ENCODE measurements around the gene TLR1. TPM values are rescaled to one million over a fixed set of nuclear protein-coding genes. Genes with fewer than 3 reads are reported as not detected.
"Not testable (repeated sequence)": the region's sequence is repeated elsewhere in the genome, so short reads cannot be mapped to it uniquely, and the experiment has no call there.

The TLR1 gene
- total RNA-seq, 1 donor from 2014 or later: 25.4 TPM

DNA sequence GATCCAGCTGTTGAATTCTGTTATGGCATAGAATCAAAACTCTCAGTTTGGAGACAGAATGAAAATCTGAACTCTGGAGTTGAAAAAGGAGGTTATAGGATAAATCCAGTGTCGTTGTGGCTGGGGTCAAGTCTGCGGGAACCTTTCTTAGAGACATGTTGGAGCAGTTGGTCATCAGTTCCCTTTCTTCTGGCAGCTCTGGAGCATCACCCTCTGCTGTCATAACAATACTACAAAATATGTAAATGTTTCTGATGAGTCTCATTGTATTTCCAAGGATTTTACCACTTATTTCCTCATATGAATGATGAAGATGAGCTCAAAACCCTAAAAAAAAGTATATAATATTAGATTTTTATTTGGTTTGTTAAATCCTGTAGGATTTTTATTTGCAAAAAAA, 29.3 kb downstream of the TLR1 start:
- no peak for DNase-seq (ENCODE audit: low spot score)

DNA sequence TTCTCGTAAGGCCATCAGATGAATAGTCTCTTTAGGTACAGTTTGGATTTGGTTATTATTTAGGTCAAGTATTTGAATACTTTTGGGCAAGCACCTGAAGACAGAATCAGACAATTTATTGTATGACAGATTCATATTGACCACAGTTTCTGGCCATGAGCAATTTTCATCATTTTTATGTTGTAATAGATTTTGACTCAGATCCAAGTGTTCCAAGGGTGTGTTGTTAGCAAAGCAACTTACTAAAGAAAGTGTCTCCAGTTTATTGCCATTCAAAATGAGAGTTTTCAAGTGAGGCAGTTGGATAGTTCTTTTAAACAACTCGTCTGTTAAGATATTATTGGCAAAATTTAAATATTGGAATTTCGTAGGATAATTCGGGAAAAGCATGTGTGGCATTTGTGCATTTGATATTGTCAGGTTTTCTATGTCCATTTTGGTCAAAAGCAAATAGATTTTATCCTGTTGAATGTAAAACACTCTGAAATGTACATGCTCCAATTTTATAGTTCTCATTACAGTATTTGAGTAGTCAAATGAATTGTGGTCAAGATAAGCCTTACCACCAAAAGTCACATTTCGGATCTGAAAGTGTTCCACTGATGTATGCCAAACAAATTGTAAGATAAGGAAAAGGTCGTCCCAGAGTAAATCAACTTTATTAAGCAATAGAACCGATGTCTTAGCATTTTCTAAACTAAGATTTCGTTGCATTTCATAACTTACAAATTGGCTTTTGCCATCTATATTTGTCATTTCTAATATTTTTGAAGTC, 30.2 kb downstream of the TLR1 start:
- no peak for DNase-seq (ENCODE audit: low spot score)

DNA sequence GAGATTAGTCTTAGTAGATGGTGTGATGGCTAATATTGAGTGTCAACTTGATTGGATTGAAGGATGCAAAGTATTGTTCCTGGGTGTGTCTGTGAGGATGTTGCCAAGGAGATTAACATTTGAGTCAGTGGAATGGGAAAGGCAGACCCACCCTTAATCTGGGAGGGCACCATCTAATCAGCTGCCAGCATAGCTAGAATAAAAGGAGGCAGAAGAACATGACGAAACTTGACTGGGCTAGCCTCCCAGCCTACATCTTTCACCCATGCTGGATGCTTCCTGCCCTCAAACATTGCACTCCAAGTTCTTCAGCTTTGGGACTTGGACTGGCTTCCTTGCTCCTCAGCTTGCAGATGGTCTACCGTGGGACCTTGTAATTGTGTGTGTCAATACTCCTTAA, 34.3 kb downstream of the TLR1 start:
- DNase-seq (ENCODE audit: low spot score): not testable (repeated sequence)

DNA sequence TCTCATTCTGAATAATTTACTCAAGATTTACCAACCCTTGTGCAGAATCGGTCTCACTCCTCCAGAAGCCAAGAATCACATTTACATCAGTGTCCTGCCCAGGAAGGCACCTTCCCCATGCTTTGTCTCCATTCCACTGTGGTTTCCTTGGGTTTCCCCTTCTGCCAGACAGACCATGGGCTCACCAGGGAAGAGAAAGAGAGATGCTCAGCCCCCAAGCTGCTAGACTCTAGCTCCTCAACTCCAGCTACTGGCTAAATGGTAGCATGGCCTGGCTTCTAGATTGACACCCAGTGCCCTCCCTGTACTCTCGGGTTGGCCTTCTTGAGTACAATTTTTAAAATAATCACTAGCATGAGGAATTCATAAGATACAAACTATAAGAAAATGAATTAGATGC, 34.7 kb downstream of the TLR1 start:
- no peak for DNase-seq (ENCODE audit: low spot score)

DNA sequence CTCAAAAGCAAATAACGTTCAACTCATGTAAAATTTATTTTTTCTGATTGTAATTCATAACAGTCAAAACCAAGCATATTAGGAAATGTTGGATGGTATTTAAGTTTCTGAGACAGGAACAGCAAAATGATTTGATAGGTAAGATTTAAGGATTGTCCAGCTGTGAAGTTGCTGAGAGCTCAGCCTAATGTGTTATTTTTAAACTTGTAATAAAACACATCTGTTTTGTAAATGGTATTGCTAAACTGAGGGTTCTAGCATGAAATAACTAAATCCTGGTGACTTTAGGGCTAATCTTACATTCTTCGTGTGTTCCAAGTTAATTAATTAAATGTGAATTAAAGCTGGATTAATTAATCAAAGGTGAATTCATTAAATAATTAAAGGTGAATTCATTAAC, 35.1 kb downstream of the TLR1 start:
- DNase-seq (ENCODE audit: low spot score): no peak

DNA sequence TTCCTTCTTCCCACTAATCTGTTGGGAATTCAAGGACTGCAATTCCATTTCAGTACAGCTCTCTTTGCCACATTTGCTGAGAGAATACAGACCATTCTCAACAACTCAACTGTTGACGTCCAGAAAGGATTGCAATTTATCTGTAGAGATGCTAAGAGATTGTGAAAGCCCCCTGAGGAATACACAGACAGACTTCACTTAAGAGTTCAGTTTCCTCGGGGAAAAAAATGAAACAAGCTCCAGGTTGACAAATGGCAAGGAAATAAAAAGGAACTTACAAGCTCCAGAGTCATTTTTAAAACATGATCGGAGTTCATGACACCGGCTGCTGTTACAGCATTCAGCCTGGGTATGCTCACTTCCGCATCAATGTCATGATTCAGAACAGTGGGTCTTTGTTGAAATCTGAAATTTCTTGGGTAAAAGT, 35.6 kb downstream of the TLR1 start:
- no peak for DNase-seq (ENCODE audit: low spot score)

DNA sequence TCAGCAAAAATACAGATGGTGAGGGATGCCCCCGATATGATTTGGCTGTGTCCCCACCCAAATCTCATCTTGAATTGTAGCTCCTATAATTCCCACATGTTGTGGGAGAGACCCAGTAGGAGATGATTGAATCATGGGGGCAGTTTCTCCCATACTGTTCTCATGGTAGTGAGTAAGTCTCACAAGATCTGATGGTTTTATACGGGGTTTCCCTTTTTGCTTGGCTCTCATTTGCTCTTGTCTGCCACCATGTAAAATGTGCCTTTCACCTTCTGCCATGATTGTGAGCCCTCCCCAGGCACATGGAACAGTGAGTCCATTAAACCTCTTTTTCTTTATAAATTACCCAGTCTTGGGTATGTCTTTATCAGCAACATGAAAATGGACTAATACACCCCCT, 37.7 kb downstream of the TLR1 start:
- not testable (repeated sequence) for DNase-seq (ENCODE audit: low spot score)

DNA sequence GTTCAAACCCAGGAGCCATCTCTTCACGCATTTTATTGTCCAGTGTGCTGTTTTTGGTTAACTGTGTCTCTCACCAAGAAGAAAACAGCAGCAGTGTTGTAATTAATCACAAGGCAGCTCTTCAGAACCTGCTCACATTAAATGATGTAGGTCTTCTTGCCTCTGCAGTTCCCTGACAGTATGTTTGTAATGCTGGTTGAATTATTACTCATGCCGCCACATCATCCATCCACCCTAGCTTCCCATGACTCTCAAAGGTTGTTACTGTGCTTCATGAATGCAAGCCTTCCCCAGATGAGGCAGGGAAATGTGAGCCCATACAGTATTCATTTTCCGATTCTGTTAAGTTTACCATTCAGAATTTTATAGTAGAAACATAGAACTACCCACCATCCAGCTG, 39.2 kb downstream of the TLR1 start:
- DNase-seq (ENCODE audit: low spot score): no peak

DNA sequence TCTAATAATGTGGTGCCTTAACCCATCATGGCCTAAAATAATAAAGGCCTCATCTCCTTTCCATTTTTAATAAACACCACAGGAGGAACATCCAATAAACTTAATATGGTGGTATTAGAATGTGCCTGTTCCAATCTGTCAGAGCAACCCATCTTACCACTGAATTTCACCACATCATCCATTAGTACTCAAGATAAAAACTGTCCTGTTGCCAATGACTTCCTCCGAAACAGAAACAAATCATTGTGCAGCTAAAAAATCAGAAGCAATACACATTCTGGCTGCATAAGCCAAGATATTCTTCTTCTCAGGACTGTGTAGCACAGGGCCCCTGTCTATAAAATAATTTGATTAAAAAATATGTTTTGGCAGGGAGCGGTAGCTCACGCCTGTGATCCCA, 40.3 kb downstream of the TLR1 start:
- no peak for DNase-seq (ENCODE audit: low spot score)

DNA sequence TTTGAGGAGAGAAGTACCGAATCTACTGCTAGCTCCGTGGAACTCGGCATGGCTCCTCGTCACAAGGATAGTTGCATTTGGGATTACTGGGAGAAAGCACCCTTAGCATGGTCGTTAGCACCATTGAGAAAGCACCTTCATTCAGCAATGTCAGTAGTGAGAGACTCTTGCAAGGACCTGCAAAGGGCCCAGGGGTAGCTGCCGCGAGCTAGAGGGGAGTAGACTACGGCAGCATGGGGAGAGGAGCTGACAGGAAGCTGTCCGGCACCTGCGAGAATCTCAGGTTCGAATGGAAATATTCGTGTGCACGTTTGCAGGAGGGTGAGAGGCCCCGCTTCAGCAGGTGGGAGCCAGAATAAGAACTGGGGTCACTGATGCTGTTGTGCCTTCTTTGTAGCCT, 42.0 kb downstream of the TLR1 start:
- DNase-seq (ENCODE audit: low spot score): no peak

DNA sequence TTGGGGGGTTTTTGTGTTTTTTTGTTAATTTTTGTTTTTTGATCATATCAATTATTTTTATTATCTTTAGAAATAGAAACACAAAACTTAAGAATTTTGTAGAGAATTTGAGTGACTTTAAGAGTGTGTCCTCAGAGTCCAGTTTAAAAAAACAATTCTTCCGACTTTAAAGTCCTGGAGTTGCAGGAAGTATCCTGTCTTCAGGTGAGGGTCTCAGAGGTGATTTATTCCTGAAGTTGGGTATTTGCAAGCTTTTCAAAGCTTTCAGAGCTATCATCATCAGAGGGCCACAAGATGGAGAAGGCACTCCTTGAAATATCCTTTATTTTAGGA, 44.8 kb downstream of the TLR1 start:
- DNase-seq (ENCODE audit: low spot score): no peak

DNA sequence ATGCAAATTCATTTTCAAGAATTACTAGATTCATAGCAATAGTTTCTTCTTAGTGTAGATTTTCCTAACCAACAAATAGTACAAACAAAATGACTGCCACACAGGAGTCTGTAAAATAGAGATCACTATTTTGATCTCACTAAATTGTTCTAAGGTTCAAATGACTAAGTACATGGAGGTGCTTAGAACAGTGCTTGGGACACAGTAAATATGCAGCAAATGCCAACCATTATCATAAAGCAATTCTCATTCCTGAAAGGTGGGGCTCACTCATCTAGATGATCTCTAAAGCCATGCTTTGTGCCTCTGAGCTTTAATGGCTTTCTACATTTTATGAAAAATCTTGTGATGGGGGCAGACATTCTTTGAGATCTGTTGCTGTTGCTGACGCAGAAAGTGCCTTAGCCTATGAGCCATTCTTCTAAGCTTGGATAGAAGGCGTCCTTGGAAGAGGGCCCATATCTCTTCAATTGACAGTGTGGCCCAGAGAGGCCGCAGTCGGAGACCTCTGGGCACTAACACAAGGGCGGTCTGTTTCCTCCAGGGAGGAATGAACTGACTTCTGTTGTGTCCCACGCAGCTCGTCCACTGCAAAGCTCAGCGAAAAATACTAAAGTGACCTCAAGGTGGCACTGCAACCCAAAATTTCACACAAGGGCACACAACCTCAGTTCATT, 45.3 kb downstream of the TLR1 start:
- DNase-seq (ENCODE audit: low spot score): no peak

DNA sequence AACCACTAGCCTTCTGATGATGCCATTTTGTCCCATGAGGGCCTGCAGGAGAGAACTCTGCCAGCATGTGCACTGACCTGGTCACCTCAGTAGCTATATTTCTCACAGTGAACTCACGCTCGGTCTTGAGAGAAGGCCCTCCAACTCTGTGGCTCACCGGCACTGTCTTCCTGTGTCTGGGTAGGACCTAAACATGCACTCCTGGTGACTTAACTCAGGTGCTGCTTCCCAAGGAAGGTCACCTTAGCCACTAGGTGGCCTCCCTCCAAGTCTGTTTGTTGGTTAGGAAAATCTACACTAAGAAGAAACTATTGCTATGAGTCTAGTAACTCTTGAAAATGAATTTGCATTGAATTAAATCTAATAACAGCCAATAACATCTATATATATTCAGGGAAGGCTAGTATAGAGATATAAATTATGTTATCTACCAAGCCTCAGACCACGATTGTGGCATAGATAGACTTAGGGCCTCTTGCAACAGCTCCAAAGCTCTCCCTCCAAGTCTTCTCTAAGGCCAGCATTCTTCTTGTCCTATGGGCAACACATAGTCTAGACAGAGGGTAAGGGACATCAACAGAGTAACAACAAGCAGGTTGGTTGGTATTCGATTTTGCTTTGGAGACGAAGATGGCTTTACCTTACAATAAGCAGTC, 46.5 kb downstream of the TLR1 start:
- DNase-seq (ENCODE audit: low spot score): no peak

DNA sequence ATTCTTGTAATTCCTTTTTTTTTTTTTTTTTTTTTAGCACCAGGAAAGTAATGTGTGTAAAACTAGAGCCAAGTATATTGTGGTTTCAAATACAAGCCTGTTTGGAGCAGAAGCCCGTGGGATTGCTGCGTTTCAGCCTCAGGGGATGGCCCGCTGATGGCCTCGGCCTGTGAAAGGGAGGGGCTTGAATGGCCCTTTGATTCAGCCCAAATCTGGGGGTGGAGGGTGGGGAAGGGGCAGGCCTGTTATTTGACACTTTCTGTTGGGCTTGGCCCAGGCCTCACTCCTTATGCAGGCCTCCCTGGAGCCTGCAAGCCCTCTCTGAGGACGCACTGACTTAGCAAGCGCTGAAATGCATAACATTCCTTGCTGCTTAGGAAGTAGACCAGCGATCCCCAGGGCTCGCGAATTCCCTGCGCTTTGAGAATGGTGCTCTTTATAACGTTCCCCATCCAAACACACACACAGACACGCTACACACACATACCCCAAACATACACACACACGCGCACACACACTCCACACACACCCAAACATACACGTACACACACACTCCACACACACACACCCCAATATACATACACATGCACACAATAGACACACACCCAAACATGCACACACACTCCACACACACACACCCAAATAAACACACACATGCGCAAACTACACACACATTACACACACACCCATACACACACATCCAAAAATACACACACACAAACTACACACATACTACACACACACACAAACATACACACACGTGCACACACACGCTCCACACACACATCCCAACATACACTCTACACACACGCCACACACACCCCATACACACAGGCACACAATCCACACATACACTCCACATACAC, 51.4 kb downstream of the TLR1 start:
- DNase-seq (ENCODE audit: low spot score): no peak

DNA sequence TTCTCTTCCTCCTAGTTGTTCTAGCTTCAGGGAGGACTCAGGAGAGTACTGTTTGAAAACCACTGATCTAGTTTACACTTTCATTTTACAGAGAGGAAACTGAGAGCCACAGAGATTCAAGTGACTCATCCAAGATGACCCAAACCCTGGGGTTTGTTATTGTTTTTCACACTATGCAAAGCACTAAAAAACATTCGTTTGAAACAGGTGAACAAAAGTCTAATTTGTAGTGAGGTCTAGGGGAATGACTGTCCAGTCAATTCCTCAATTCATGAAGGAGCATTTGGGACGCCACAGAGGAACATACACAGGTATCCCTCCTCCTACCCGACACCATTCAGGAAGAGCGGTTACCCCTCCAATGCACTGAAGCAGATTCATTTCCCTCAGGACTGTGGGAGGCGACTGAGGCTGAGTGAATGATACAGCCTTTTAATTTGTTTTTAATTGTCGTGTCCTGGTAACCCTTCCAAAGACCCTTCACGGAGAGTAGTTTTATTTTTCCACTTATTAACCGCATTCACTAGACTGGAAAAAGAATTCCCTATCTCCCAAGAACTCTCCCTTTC, 52.1 kb downstream of the TLR1 start:
- no peak for DNase-seq (ENCODE audit: low spot score)

DNA sequence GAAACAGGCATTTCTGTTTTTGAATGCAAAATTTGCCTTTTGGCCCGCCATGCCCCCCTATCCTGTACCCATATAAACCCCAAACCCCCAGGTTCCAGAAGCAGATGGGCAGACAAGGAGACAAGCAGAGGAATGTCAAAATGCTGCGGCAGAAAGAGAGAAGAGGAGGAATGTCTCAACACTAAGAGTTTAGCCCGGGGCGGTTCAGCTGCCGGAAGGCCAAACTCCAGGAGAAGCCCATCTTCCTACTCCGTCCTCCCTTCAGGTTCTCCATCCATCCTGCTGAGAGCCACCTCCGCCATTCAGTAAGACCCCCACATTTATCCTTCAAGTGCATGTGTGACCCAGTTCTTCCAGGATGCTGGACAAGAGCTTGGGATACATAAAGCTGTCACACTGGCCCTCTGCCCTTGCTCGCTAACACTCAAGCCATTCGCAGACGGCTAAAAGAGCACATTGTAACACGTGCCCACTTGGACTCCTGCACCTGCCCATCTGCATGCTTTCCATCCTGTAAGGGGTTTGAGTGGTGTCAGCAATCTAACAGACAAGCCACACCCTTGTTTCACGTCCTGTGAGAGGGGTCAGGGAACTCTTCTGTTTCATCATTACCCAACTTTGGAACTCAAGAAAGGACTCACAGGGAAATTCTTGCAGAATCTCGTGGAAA, 53.1 kb downstream of the TLR1 start:
- no peak for DNase-seq (ENCODE audit: low spot score)

DNA sequence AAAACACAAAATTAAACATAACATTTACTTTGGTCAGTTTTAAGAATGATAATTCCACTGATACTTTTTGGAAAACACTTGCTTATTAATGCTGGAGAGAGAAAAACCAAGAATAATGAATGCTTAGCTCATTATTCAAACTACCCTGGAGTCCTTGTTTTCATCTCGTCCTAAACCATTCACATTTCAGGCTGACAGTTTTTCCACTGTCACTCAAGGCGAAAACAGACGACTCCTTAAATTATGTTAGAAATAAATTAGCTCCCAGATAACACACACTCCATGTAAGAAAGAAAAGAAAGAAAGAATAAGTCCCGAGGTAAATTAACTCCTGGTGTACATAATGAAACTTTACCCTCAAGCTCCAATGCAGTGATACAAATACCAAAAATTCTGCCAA, 55.3 kb downstream of the TLR1 start:
- no peak for DNase-seq (ENCODE audit: low spot score)

DNA sequence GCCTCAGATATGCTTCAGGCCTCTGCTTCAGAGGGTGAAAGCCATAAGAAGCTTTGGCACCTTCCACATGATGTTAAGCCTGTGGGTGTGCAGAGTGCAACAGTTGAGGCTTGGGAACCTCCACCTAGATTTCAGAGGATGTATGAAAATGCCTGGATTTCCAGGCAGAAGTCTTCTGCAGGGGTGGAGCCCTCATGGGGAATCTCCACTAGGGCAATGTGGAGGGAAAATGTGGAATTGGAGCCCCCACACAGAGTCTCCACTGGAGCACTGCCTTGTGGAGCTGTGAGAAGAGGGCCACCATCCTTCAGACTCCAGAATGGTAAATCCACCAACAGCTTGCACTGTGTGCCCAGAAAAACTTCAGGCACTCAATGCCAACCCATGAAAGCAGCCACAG, 57.0 kb downstream of the TLR1 start:
- DNase-seq (ENCODE audit: low spot score): no peak

Data from mesenteric fat pad (tissue), 1 donor.